Activated T-helper 9 cell treated with anti-CD3 and anti-CD28 coated beads, Interleukin-2, amount 50 U/mL, for 16 hours (primary cell): Measurements from ENCODE around the gene TNFAIP8L1.

Experiments
- DNase-seq: peaks from one replicate; pipeline ENCODE4 v3.0.0-alpha.2; 2020; ENCODE audit warnings: low read depth

The TNFAIP8L1 gene

DNA sequence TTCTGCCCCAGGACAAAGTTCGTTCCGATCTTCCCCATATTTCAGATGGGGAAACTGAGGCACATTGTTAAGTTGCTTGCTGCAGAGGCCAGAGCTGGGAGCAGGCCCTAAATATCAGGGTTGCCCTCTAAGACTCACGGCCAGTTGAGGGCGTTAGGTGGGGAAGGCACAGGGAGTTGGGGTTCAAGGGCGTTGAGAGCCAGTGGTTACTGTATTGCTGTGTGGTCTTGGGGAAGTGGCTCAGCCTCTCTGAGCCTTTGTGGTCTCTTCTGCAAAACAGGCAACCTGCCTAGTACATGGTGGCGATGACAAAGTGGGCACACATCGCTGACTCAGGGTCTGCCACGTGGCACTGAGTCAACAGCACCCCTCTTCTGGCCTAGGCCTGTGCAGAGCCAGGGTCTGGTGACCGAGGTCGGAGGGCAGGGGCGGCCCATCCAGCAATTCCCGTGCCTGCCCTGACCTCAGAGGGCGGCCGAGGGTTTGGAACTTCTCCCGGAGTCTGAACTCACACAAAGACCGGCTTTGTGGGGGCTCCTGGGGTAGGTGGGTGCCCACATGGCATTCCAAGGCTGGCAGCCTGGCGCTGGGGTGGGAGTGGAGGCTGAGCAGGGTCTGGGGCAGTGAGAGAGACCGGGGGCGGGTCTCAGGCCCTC lies 10.2 kb downstream of the TNFAIP8L1 start:
- DNase-seq = no peak

DNA sequence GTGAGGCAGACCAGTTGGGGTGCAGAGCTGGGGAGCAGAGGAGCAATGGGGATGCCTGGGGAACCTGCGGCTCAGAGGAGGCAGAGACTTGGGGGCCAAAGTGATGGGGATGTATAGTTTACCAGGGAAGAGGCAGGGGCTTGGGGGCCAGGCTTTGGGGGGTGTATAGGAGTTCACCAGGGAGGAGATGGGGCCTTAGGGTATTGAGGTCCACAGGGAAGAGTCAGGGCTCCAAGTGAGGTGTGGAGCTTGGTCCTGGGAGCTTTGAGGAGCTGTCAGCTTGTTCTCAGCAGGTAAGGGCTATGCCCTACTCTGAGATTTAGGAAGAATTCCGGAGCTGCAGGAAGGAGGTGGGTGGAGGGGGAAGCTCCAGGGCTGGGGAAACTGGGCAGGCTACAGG lies 10.8 kb downstream of the TNFAIP8L1 start:
- no peak for DNase-seq

DNA sequence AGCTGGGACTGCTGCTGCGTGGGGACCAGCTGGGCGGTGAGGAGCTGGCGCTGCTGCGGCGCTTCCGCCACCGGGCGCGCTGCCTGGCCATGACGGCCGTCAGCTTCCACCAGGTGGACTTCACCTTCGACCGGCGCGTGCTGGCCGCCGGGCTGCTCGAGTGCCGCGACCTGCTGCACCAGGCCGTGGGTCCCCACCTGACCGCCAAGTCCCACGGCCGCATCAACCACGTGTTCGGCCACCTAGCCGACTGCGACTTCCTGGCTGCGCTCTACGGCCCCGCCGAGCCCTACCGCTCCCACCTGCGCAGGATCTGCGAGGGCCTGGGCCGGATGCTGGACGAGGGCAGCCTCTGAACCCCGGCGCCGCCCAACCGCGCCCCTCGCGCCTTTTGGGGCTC lies 12.8 kb downstream of the TNFAIP8L1 start:
- no peak for DNase-seq

- no peak for DNase-seq
Measured at GRCh38 chr19:4653793-4654436, 14.6 kb downstream of the TNFAIP8L1 start.

DNA sequence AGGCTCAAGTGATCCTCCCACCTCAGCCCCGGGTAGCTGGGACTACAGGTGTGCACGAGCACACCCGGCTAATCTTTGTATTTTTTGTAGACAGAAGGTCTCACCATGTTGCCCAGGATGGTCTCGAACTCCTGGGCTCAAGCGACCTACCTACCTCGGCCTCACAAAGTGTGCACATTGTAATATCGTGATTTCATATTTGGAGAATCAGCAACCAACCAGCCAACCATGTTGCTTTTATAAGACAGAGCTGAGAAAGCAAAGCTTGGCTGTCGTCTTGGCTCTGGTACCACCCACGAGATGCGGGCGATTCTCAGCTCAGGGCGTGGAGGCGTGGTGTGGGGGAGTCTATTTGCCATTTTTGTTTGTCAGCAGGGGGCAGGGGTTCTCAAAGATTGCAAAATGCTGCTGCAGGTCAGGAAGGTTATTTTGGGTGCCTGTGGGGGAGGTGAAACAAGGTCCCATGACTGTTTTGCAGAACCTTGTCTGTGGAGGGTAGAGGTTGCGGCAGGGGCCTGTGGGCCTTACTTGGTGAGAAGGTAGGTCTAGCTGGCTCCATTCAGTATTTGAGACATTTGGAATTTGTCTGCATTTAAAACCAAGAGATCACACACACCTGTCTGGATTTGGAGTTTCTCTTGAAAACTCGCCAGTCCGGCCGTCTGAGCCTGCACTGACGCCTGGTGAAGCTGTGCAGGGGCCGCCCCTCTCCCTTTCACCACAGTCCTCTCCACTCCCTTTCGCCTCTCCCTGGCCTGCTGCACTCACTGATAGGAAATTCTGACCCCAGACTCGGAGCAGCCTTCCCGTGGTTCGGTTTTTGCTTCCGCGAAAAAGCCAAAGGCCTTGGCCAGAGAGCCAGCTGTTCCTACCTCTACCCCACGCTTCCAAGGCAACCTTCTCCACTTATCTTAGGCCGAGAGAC lies 15.4 kb downstream of the TNFAIP8L1 start:
- DNase-seq = no peak

DNA sequence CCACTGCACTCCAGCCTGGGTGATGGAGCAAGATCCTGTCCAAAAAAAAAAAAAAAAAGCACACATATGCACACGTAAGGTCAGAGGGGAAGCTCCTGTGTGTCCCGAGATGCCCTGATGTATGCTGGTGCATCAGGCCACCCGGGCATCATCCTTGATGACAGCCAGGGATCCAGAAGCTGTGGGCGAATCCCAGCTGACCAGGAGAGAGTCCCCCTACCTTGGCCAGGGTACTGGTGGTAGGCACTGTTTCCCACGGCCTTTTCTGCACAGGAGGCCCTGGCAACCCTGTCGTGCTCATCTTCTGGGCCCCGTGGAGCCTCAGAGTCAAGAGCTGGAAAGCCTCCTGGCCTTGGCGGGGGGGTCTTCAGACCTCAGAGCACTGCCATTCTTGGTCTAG lies 16.8 kb downstream of the TNFAIP8L1 start:
- no peak for DNase-seq

- DNase-seq = no peak
Measured at GRCh38 chr19:4657262-4657661, 17.9 kb downstream of the TNFAIP8L1 start.

- no peak for DNase-seq
Measured at GRCh38 chr19:4657835-4658234, 18.5 kb downstream of the TNFAIP8L1 start.

GRCh38 chr19:4660181-4660791 lies 21.0 kb downstream of the TNFAIP8L1 start:
- DNase-seq = no peak

DNA sequence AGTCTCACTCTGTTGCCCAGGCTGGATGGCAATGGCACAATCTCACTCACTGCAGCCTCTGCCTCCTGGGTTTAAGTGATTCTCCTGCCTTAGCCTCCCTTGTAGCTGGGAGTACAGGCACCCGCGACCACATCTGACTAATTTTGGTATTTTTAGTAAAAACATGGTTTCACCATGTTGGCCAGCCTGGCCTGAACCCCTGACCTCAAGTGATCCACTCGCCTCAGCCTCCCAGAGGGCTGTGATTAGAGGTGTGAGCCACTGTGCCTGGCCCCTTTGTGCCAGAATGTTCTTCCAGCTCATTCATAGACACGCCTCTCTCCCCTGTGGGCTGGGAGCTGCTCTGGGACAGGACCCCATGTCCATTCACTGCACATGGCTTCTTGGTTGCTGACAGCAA lies 21.7 kb downstream of the TNFAIP8L1 start:
- no peak for DNase-seq

DNA sequence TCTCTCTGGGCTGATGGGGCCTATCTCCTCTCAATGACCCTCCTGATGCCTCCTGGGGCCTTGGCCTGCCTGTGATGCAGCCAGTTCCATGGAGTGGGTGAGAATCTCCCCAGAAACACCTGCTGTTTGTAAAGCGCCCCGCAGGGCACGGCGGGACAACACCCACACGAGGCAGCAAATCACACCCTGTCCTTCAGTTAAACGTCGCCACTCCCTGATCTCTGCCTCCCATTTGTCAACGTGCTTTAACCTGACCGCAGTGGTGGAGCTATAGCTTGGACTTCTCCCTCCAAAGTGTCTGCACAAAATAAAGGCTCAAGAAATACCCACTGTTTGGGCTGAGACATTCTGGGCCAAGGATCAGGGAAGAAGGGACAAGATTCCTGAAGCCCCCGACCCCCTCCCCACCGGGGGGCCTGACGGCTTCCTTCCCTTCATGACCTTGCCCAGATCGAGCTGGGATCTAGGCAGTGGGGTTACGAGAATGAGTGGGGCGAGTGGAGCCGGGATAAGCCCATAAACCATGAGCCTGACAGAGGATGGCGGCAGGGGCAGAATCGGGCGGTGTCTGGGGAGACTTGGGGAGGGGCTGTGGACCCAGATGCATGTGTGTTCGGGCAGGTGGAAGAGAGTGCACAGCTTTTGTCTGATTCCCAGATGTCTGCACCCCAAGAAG lies 22.8 kb downstream of the TNFAIP8L1 start:
- no peak for DNase-seq

DNA sequence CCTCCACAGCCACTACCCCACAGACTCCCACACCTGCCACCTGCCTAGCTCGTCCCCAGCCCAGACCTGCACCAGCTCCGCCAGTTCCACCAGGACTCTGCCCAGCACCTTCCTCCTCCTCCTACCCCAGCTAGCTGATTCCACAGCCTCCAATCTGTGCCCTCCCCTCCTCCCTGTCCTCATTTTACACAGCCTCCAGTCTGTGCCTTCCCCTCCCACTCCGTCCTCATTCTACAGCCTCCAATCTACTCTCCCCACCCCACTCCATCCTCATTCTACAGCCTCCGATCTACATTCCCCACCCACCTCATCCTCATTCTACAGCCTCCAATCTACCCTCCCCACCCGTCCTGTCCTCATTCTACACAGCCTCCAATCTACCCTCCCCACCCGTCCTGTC lies 23.5 kb downstream of the TNFAIP8L1 start:
- DNase-seq = no peak

GRCh38 chr19:4664642-4665041 lies 25.3 kb downstream of the TNFAIP8L1 start:
- DNase-seq = no peak

- DNase-seq = peak; percentile 90
Measured at GRCh38 chr19:4669723-4670480, 30.6 kb downstream of the TNFAIP8L1 start, which contains the start of gene MYDGF. MYDGF (minus strand) TSS chr19:4670342; CDS start chr19:4670334, 8 bp downstream.

DNA sequence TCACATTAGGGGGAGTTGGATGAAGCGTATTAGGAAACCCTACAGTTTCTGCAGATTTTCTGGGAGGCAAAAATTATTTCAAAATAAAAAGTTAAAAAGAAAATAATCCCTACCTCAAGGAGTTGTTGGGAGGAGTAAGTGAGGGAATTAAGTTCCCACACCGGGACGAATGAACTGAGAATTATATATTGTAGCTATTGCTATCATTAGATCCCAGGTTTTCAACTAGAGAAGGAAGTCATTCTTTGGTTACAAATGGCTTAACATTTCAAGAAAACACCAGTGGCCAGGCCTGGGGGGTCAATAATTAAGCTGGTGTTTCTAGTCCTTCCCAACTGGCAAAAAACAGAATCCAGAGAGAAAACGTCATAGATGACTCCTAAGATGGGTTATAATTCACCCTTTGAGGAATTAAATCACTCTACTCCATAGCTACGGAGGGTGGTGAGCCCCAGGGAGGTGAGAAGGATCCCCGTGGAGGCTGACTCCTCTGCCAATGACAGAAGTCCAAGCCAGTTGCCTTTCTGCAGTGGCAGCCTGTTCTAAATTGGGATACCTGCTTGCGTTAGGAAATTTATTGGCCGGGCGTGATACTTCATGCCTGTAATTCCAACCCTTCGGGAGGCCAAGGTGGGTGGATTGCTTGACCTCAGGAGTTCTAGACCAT lies 32.0 kb downstream of the TNFAIP8L1 start:
- no peak for DNase-seq

DNA sequence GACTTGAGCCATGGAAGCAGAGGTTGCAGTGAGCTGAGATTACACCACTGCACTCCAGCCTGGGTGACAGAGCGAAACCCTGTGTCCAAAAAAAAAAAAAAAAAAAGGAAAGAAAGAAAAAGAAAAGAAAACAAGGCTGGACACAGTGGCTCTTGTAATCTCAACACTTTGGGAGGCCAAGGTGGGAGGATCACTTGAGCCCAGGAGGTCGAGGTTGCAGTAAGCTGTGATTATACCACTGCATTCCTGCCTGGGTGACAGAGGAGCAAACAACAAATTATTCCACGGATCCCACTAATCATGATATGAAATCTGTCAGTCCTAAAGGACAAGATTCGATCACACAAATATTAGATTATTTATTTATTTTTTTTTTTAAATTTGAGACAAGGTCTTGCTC lies 33.9 kb downstream of the TNFAIP8L1 start:
- DNase-seq = no peak

- DNase-seq = no peak
Measured at GRCh38 chr19:4673726-4674125, 34.4 kb downstream of the TNFAIP8L1 start.

- DNase-seq = no peak
Measured at GRCh38 chr19:4675346-4675745, 36.0 kb downstream of the TNFAIP8L1 start.

GRCh38 chr19:4676955-4677731 lies 37.8 kb downstream of the TNFAIP8L1 start:
- DNase-seq = no peak
